AG10803 (cell line): Measurements from ENCODE around the gene C1QTNF2.

Experiments used
- DNase-seq: peaks from one replicate; pipeline ENCODE4 v3.0.0; 2010; ENCODE audit warnings: low read depth
- H3K4me3 ChIP-seq: 2 replicates; pipeline ENCODE4 v1.5.1; 2011; ENCODE audit warnings: mild to moderate bottlenecking, low read length, control low read depth
- CTCF ChIP-seq: conservative IDR thresholded peaks from 2 replicates; pipeline ENCODE4 v1.5.1; 2011; ENCODE audit warnings: mild to moderate bottlenecking, low read length, control low read depth, inconsistent platforms

C1QTNF2 gene

GRCh38 chr5:160356550-160357347 is 13.7 kb downstream of the C1QTNF2 start:
- no peak overlapping the region for H3K4me3 ChIP-seq
- no peak for DNase-seq
- no peak for TF ChIP-seq CTCF

GRCh38 chr5:160354666-160355065 is 15.8 kb downstream of the C1QTNF2 start:
- TF ChIP-seq CTCF = no peak
- H3K4me3 ChIP-seq = no peak overlapping the region
- no peak for DNase-seq

GRCh38 chr5:160353379-160353778 is 17.0 kb downstream of the C1QTNF2 start:
- H3K4me3 ChIP-seq = no peak overlapping the region
- DNase-seq = peak; percentile 77
- no peak for TF ChIP-seq CTCF

GRCh38 chr5:160352308-160352707 is 18.1 kb downstream of the C1QTNF2 start:
- no peak for TF ChIP-seq CTCF
- no peak overlapping the region for H3K4me3 ChIP-seq
- DNase-seq = no peak

GRCh38 chr5:160349935-160350303 is 20.5 kb downstream of the C1QTNF2 start:
- TF ChIP-seq CTCF = no peak
- no peak for DNase-seq
- H3K4me3 ChIP-seq = no peak overlapping the region

- TF ChIP-seq CTCF = no peak
- no peak for DNase-seq
These were observed 21.0 kb downstream of the C1QTNF2 start for GRCh38 chr5:160349249-160349934.

GRCh38 chr5:160348080-160348479 is 22.3 kb downstream of the C1QTNF2 start:
- DNase-seq = no peak
- no peak for TF ChIP-seq CTCF
- no peak overlapping the region for H3K4me3 ChIP-seq

More at GRCh38 chr5:160349249-160349934, 21.0 kb downstream of the C1QTNF2 start:
- no peak overlapping the region for H3K4me3 ChIP-seq
